Nephron progenitor cell (in vitro differentiated cells): Measurements from ENCODE around the gene NAP1L1.

Experiments
- DNase-seq: peaks from one replicate; pipeline ENCODE4 v3.0.0; 2021
- H3K27ac Mint-ChIP-seq: 2 replicates; pipeline ENCODE4 v1.8.0; 2021; ENCODE audit warnings: mild to moderate bottlenecking, moderate library complexity, mixed read lengths
- H3K27me3 Mint-ChIP-seq: 2 replicates; pipeline ENCODE4 v1.8.0; 2021; ENCODE audit warnings: mild to moderate bottlenecking, low read depth, mixed read lengths; ENCODE audit not compliant: poor library complexity
- H3K36me3 Mint-ChIP-seq: 2 replicates; pipeline ENCODE4 v1.8.0; 2021; ENCODE audit warnings: low read depth, mixed read lengths
- H3K4me1 Mint-ChIP-seq: 2 replicates; pipeline ENCODE4 v1.8.0; 2021; ENCODE audit warnings: mixed read lengths
- H3K4me3 Mint-ChIP-seq: 2 replicates; pipeline ENCODE4 v1.8.0; 2021; ENCODE audit warnings: mild to moderate bottlenecking, moderate library complexity, mixed read lengths
- H3K9me3 Mint-ChIP-seq: 2 replicates; pipeline ENCODE4 v1.8.0; 2021; ENCODE audit warnings: mild to moderate bottlenecking, moderate library complexity, mixed read lengths
- TF ChIP-seq, protein P1 (sequence below): fragments of 200-600 bp; sonication (generic); IDR thresholded peaks from 2 replicates; pipeline ENCODE4 v1.5.0; 2021; ENCODE audit warnings: antibody characterized with exemption

Gene NAP1L1

GRCh38 chr12:76008428-76008827 lies 76.1 kb downstream of the NAP1L1 start:
- Mint-ChIP-seq H3K36me3 (peaks cover 16% of the 10 kb centered on the region), H3K27me3 (peaks cover 5% of the 10 kb centered on the region), H3K9me3 (peaks cover 20% of the 10 kb centered on the region)

GRCh38 chr12:76007640-76008039 lies 76.8 kb downstream of the NAP1L1 start:
- DNase-seq: no peak
- peak overlapping the region; percentile 5 for H3K4me3 Mint-ChIP-seq

More at GRCh38 chr12:76008428-76008827, 76.1 kb downstream of the NAP1L1 start:
- no peak overlapping the region for H3K4me3 Mint-ChIP-seq
- no peak overlapping the region for H3K27ac Mint-ChIP-seq
- TF ChIP-seq, protein P1, sequence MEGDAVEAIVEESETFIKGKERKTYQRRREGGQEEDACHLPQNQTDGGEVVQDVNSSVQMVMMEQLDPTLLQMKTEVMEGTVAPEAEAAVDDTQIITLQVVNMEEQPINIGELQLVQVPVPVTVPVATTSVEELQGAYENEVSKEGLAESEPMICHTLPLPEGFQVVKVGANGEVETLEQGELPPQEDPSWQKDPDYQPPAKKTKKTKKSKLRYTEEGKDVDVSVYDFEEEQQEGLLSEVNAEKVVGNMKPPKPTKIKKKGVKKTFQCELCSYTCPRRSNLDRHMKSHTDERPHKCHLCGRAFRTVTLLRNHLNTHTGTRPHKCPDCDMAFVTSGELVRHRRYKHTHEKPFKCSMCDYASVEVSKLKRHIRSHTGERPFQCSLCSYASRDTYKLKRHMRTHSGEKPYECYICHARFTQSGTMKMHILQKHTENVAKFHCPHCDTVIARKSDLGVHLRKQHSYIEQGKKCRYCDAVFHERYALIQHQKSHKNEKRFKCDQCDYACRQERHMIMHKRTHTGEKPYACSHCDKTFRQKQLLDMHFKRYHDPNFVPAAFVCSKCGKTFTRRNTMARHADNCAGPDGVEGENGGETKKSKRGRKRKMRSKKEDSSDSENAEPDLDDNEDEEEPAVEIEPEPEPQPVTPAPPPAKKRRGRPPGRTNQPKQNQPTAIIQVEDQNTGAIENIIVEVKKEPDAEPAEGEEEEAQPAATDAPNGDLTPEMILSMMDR: no peak
- peaks cover 75% of the 10 kb centered on the region for H3K4me1 Mint-ChIP-seq
- no peak for DNase-seq

DNA sequence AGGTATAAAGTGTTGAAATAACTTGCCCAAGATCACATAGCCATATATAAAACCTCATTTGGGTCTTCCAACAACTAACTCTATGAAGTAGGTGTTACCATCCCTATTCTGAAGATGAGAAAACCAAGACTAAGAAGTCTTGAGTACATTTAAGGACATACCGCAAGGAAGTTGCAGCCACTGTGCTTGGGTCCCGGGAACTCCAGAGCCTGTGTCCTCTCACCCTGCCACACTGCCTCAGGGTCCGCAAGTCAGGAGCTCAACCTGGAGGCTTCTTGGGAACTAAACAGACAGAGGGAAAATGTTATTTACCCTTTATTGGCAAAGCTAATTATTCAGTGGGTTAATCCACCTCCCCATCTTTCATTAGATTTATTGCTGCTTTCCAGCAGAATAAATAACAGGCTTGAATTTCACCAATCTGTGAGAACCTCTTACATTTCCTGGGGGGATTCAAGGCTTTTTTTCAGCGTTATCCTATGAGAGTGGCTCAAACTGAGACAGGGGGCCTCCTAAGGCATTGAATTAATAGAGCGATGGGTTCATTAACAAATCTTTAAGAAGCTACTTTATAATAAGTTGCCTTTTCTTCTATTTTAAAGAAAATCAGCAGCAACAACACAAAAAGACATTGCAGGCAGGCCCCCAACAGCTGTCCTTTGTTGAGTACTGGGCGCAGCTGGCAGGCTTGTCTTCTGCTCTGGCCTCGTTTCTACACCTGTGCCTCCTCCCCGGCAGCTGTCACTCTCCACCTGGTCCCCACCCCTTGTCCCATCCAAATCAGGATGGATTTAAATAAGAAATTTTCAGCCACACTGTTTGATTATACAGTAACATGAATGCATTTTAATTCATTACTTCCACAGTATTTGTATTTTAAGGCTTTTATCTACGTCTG lies 78.2 kb downstream of the NAP1L1 start:
- H3K36me3 Mint-ChIP-seq: peaks cover 19% of the 10 kb centered on the region
- peaks cover 8% of the 10 kb centered on the region for H3K27me3 Mint-ChIP-seq
- peak overlapping the region; percentile 12 for H3K4me3 Mint-ChIP-seq
- no peak for DNase-seq
- H3K4me1 Mint-ChIP-seq: peaks cover 60% of the 10 kb centered on the region
- TF ChIP-seq, protein P1: no peak
- H3K9me3 Mint-ChIP-seq: peaks cover 23% of the 10 kb centered on the region
- peak overlapping the region; percentile 60 for H3K27ac Mint-ChIP-seq

More at GRCh38 chr12:76007640-76008039, 76.8 kb downstream of the NAP1L1 start:
- TF ChIP-seq, protein P1: no peak
- Mint-ChIP-seq H3K27me3 (peaks cover 8% of the 10 kb centered on the region), H3K36me3 (peaks cover 19% of the 10 kb centered on the region), H3K27ac (peak overlapping the region; percentile 37), H3K4me1 (peaks cover 74% of the 10 kb centered on the region), H3K9me3 (peaks cover 23% of the 10 kb centered on the region)

DNA sequence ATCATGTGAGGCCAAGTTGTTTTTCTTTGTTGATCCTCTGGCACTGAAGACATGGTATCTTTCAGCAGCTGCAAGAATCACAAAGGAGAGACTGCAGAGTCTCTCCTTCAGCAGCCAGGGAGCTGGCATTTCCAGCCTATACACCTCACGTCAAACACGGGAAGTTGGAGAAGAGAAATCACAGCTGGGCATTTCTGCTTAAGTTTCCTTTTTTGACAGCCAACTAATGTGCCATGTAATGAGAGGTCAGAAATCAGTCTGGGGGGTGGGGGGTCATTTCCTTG lies 81.2 kb downstream of the NAP1L1 start:
- TF ChIP-seq, protein P1: no peak
- Mint-ChIP-seq H3K27ac (peak overlapping the region; percentile 77), H3K27me3 (peaks cover 8% of the 10 kb centered on the region), H3K9me3 (peaks cover 23% of the 10 kb centered on the region), H3K4me1 (peaks cover 36% of the 10 kb centered on the region), H3K4me3 (no peak overlapping the region), H3K36me3 (peaks cover 19% of the 10 kb centered on the region)
- no peak for DNase-seq

- H3K27me3 Mint-ChIP-seq: peaks cover 8% of the 10 kb centered on the region
- H3K36me3 Mint-ChIP-seq: peaks cover 19% of the 10 kb centered on the region
- DNase-seq: no peak
- peaks cover 32% of the 10 kb centered on the region for H3K4me1 Mint-ChIP-seq
- H3K9me3 Mint-ChIP-seq: peaks cover 23% of the 10 kb centered on the region
- no peak overlapping the region for H3K27ac Mint-ChIP-seq
- TF ChIP-seq, protein P1: no peak
- H3K4me3 Mint-ChIP-seq: no peak overlapping the region
Measured at GRCh38 chr12:76002598-76003354, 81.7 kb downstream of the NAP1L1 start.
